GM18868 (cell line): Measurements from ENCODE around the gene CELA2B.
"Not testable (repeated sequence)": the region's sequence is repeated elsewhere in the genome, so short reads cannot be mapped to it uniquely, and the experiment has no call there.

Source experiments
- ATAC-seq: cut with Tn5 transposase; IDR thresholded peaks from one replicate; pipeline ENCODE4 v1.9.1; 2021; ENCODE audit warnings: mild to moderate bottlenecking, moderate library complexity; ENCODE audit not compliant: unreplicated experiment

CELA2B gene

GRCh38 chr1:15444468-15445389 is 31.2 kb upstream of the CELA2B start:
- ATAC-seq: no peak

- no peak for ATAC-seq
Measured at GRCh38 chr1:15445390-15446122, 30.3 kb upstream of the CELA2B start.

GRCh38 chr1:15446212-15446611 is 29.7 kb upstream of the CELA2B start:
- no peak for ATAC-seq

GRCh38 chr1:15448877-15449462 is 26.9 kb upstream of the CELA2B start:
- ATAC-seq: no peak

GRCh38 chr1:15449567-15449966 is 26.3 kb upstream of the CELA2B start:
- no peak for ATAC-seq

- no peak for ATAC-seq
Measured at GRCh38 chr1:15451014-15451722, 24.7 kb upstream of the CELA2B start.

- ATAC-seq: no peak
Measured at GRCh38 chr1:15452216-15452615, 23.7 kb upstream of the CELA2B start.

GRCh38 chr1:15452866-15453571 is 22.9 kb upstream of the CELA2B start:
- ATAC-seq: no peak

- ATAC-seq: no peak
Measured at GRCh38 chr1:15453734-15454133, 22.2 kb upstream of the CELA2B start.

GRCh38 chr1:15454256-15454655 is 21.6 kb upstream of the CELA2B start:
- ATAC-seq: no peak

- no peak for ATAC-seq
Measured at GRCh38 chr1:15455522-15455921, 20.4 kb upstream of the CELA2B start.

- ATAC-seq: no peak
Measured at GRCh38 chr1:15456313-15456954, 19.5 kb upstream of the CELA2B start, which contains the start of gene CELA2A. Gene CELA2A (plus strand): TSS chr1:15456732. CDS start chr1:15456754, 22 bp downstream.

- no peak for ATAC-seq
Measured at GRCh38 chr1:15457585-15457984, 18.3 kb upstream of the CELA2B start.

- ATAC-seq: not testable (repeated sequence)
Measured at GRCh38 chr1:15458388-15458787, 17.5 kb upstream of the CELA2B start.

- no peak for ATAC-seq
Measured at GRCh38 chr1:15459771-15460707, 15.9 kb upstream of the CELA2B start.

GRCh38 chr1:15460708-15461095 is 15.2 kb upstream of the CELA2B start:
- no peak for ATAC-seq

GRCh38 chr1:15463064-15463800 is 12.7 kb upstream of the CELA2B start:
- not testable (repeated sequence) for ATAC-seq

GRCh38 chr1:15463926-15464322 is 12.0 kb upstream of the CELA2B start:
- not testable (repeated sequence) for ATAC-seq
